Astrocyte of the spinal cord (primary cell): ENCODE measurements around the gene PKNOX2.

Experiments used
- DNase-seq: peaks from one replicate; pipeline ENCODE4 v3.0.0; 2011; ENCODE audit warnings: low read depth, low spot score
- H3K4me3 ChIP-seq: 2 replicates; pipeline ENCODE4 v1.5.1; 2011; ENCODE audit warnings: low read depth, mild to moderate bottlenecking, low read length, moderate library complexity
- CTCF ChIP-seq: IDR thresholded peaks from 2 replicates; pipeline ENCODE4 v1.5.1; 2012; ENCODE audit warnings: low read depth, mild to moderate bottlenecking, low read length, inconsistent platforms
- in situ Hi-C: cut with HindIII; loops from 2 replicates; pipeline ENCODE4 v1.10.0; 2017; ENCODE audit warnings: low sequenced_read_pairs

Gene PKNOX2

GRCh38 chr11:125129316-125129993 lies 35.1 kb upstream of the PKNOX2 start:
- in situ Hi-C loops, result no loop called here
- DNase-seq, result no peak
- no peak overlapping the region for H3K4me3 ChIP-seq
- no peak for TF ChIP-seq CTCF

GRCh38 chr11:125132071-125132470 lies 32.5 kb upstream of the PKNOX2 start:
- no peak overlapping the region for H3K4me3 ChIP-seq
- DNase-seq, result no peak
- TF ChIP-seq CTCF, result no peak
- in situ Hi-C loops, result no loop called here

GRCh38 chr11:125132596-125132995 lies 32.0 kb upstream of the PKNOX2 start:
- in situ Hi-C loops, result no loop called here
- TF ChIP-seq CTCF, result no peak
- H3K4me3 ChIP-seq, result no peak overlapping the region
- peak; percentile 12 for DNase-seq

- DNase-seq, result no peak
- H3K4me3 ChIP-seq, result no peak overlapping the region
- TF ChIP-seq CTCF, result no peak
- in situ Hi-C loops, result no loop called here
Observed at GRCh38 chr11:125136001-125136400, 28.6 kb upstream of the PKNOX2 start.

GRCh38 chr11:125138966-125139365 lies 25.6 kb upstream of the PKNOX2 start:
- TF ChIP-seq CTCF, result no peak
- no peak for DNase-seq
- in situ Hi-C loops, result no loop called here
- no peak overlapping the region for H3K4me3 ChIP-seq

GRCh38 chr11:125139778-125140177 lies 24.8 kb upstream of the PKNOX2 start:
- in situ Hi-C loops, result no loop called here
- TF ChIP-seq CTCF, result no peak

More at GRCh38 chr11:125139778-125140177, 24.8 kb upstream of the PKNOX2 start:
- DNase-seq, result no peak
- H3K4me3 ChIP-seq, result no peak overlapping the region
